HepG2 (cell line): Measurements from ENCODE around the gene ZNF195. TPM values are rescaled to one million over a fixed set of nuclear protein-coding genes. Genes with fewer than 3 reads are reported as not detected.

ENCODE experiments used
- AHR ChIP-seq: IDR thresholded peaks from 2 replicates; pipeline ENCODE4 v1.6.1; 2018; ENCODE audit warnings: missing genetic modification reagents, missing compliant biosample characterization
- BCL6 ChIP-seq: IDR thresholded peaks from 2 replicates; pipeline ENCODE4 v1.6.1; 2016; ENCODE audit warnings: missing genetic modification reagents, missing compliant biosample characterization
- MYNN ChIP-seq: sonication (generic); formaldehyde crosslinking; IDR thresholded peaks from 2 replicates; pipeline ENCODE4 v1.4.0; 2020; ENCODE audit warnings: mild to moderate bottlenecking, low read depth, missing genetic modification reagents
- PRMT3 ChIP-seq: sonication (generic); formaldehyde crosslinking; IDR thresholded peaks from 2 replicates; pipeline ENCODE4 v1.8.1; 2022; ENCODE audit warnings: low read depth, mild to moderate bottlenecking, moderate library complexity, missing genetic modification reagents, borderline replicate concordance
- RORA ChIP-seq: sonication (generic); formaldehyde crosslinking; IDR thresholded peaks from 2 replicates; pipeline ENCODE4 v1.5.0; 2020; ENCODE audit warnings: mild to moderate bottlenecking, missing genetic modification reagents, moderate library complexity
- ZMYM2 ChIP-seq: sonication (generic); formaldehyde crosslinking; IDR thresholded peaks from 2 replicates; pipeline ENCODE4 v1.8.0; 2022; ENCODE audit warnings: mild to moderate bottlenecking, missing genetic modification reagents
- ZNF17 ChIP-seq: sonication (generic); formaldehyde crosslinking; IDR thresholded peaks from 2 replicates; pipeline ENCODE4 v1.5.0; 2020; ENCODE audit warnings: mild to moderate bottlenecking, missing genetic modification reagents
- ZNF335 ChIP-seq: sonication (generic); formaldehyde crosslinking; IDR thresholded peaks from 2 replicates; pipeline ENCODE4 v1.4.0; 2020; ENCODE audit warnings: missing genetic modification reagents
- ZNF430 ChIP-seq: sonication (generic); formaldehyde crosslinking; IDR thresholded peaks from 2 replicates; pipeline ENCODE4 v1.9.0; 2021; ENCODE audit warnings: mild to moderate bottlenecking, missing genetic modification reagents
- ZNF510 ChIP-seq: sonication (generic); formaldehyde crosslinking; IDR thresholded peaks from 2 replicates; pipeline ENCODE4 v1.4.0; 2020; ENCODE audit warnings: low read depth, mild to moderate bottlenecking, missing genetic modification reagents
- ZNF660 ChIP-seq: sonication (generic); formaldehyde crosslinking; IDR thresholded peaks from 2 replicates; pipeline ENCODE4 v1.5.1; 2020; ENCODE audit warnings: mild to moderate bottlenecking, low read depth, missing genetic modification reagents, borderline replicate concordance
- ZSCAN12 ChIP-seq: sonication (generic); formaldehyde crosslinking; IDR thresholded peaks from 2 replicates; pipeline ENCODE4 v1.9.0; 2021; ENCODE audit warnings: mild to moderate bottlenecking, missing genetic modification reagents
- polyA plus RNA-seq, 8 experiments: library from polyadenylated mRNA; depleted of rRNA in 3 of 8; stranded (reverse) in 7 of 8; unstranded in 1 of 8; fragments of >200 nt; fragmentation: Illumina TruSeq in 4 of 8; extraction: Trizol in 4 of 8; gene quantifications; 2 replicates each; pipeline versions ENCODE4 v1.2.1 to v1.2.3, GENCODE V29; 2011 to 2016; ENCODE audit warnings: low read depth in 4 of 8, missing spikeins in 1 of 8, mixed read lengths in 1 of 8; ENCODE audit not compliant: insufficient read depth in 1 of 8
- total RNA-seq, 5 experiments: library from RNA; depleted of rRNA; stranded (reverse); fragments of >200 nt; fragmentation: Illumina TruSeq; extraction: Trizol; gene quantifications; 2 replicates each; pipeline ENCODE4 v1.2.3, GENCODE V29; 2016; ENCODE audit warnings: low read depth in 1 of 5
- TF ChIP-seq, protein P1 (sequence below): sonication (generic); formaldehyde crosslinking; IDR thresholded peaks from 2 replicates; pipeline ENCODE4 v1.4.0; 2020; ENCODE audit warnings: mild to moderate bottlenecking, missing genetic modification reagents
- TF ChIP-seq, protein P2 (sequence below): sonication (generic); formaldehyde crosslinking; IDR thresholded peaks from 2 replicates; pipeline ENCODE4 v1.4.0; 2020; ENCODE audit warnings: mild to moderate bottlenecking, missing genetic modification reagents
- TF ChIP-seq, protein P3 (sequence below): sonication (generic); formaldehyde crosslinking; IDR thresholded peaks from 2 replicates; pipeline ENCODE4 v1.5.0; 2020; ENCODE audit warnings: missing genetic modification reagents

The ZNF195 gene
- total and polyA plus RNA-seq, 2 of the 13 experiments (the other 11 are each of a cell fraction or from before 2014, with no cell fraction given), result 17.3 to 31.4 TPM

DNA sequence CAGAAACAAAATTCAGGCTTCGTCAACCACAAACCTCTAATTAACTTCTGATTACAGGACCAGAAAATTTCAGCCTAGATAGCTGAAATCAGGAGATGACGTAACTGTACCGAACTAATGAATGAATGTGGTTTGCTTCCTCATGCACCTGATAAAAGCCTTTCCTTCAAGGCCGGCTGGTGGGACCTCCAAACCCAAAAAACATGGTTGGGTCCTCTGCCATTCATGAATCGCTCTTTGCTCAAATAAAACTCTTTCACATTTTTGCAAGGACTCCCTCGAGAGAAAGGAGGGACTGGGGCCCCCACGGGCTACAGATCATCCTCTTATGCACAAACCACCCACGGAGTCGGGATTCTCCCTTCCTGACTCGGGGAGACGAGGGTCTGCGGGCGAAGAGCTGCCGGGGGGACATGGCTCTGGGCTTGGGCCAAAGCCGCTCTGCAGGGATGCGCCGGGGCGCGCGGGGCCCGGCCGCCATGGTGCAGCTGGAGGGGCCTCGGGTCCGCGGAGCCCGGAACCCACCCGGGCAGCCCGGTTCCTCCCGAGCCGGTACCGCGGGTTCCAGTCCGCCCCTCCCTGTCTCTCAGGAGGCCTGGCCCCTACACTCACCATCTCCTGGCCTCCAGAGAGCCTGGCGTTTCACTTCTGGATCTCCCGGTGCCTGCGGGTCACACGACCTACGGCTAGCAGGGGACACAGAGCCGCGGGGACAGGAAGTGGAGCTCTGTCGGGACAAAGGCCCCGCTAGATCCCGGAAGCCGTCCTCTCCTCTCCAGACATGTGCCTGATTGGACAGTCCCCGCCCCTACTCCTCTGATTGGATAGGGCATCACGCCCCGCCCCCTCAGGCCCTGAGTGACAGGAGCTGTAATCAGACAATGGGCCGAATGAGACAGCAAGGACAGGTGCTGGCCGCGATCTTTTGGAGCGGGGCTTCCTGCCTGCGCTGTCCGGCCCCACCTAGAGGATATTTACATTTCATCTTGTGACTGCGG, at the start of gene ZNF195 (continued):
- TF ChIP-seq, protein P1, sequence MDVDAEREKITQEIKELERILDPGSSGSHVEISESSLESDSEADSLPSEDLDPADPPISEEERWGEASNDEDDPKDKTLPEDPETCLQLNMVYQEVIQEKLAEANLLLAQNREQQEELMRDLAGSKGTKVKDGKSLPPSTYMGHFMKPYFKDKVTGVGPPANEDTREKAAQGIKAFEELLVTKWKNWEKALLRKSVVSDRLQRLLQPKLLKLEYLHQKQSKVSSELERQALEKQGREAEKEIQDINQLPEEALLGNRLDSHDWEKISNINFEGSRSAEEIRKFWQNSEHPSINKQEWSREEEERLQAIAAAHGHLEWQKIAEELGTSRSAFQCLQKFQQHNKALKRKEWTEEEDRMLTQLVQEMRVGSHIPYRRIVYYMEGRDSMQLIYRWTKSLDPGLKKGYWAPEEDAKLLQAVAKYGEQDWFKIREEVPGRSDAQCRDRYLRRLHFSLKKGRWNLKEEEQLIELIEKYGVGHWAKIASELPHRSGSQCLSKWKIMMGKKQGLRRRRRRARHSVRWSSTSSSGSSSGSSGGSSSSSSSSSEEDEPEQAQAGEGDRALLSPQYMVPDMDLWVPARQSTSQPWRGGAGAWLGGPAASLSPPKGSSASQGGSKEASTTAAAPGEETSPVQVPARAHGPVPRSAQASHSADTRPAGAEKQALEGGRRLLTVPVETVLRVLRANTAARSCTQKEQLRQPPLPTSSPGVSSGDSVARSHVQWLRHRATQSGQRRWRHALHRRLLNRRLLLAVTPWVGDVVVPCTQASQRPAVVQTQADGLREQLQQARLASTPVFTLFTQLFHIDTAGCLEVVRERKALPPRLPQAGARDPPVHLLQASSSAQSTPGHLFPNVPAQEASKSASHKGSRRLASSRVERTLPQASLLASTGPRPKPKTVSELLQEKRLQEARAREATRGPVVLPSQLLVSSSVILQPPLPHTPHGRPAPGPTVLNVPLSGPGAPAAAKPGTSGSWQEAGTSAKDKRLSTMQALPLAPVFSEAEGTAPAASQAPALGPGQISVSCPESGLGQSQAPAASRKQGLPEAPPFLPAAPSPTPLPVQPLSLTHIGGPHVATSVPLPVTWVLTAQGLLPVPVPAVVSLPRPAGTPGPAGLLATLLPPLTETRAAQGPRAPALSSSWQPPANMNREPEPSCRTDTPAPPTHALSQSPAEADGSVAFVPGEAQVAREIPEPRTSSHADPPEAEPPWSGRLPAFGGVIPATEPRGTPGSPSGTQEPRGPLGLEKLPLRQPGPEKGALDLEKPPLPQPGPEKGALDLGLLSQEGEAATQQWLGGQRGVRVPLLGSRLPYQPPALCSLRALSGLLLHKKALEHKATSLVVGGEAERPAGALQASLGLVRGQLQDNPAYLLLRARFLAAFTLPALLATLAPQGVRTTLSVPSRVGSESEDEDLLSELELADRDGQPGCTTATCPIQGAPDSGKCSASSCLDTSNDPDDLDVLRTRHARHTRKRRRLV, result no peak
- TF ChIP-seq BCL6 (no peak), ZNF430 (CRISPR knock-in tag) (no peak; the same call in 1 of the 2 replicates), ZNF510 (0 out of 2 replicates have a peak, but pooled peaks have one; percentile 3), AHR (CRISPR knock-in tag) (no peak), PRMT3 (CRISPR knock-in tag) (no peak), ZNF335 (no peak; the same call in 1 of the 2 replicates), ZSCAN12 (CRISPR knock-in tag) (no peak), MYNN (no peak), ZNF17 (no peak), ZNF660 (CRISPR knock-in tag) (no peak), ZMYM2 (CRISPR knock-in tag) (no peak), RORA (CRISPR knock-in tag) (no peak)
- TF ChIP-seq, protein P2, sequence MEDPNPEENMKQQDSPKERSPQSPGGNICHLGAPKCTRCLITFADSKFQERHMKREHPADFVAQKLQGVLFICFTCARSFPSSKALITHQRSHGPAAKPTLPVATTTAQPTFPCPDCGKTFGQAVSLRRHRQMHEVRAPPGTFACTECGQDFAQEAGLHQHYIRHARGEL, result no peak
- TF ChIP-seq, protein P3, sequence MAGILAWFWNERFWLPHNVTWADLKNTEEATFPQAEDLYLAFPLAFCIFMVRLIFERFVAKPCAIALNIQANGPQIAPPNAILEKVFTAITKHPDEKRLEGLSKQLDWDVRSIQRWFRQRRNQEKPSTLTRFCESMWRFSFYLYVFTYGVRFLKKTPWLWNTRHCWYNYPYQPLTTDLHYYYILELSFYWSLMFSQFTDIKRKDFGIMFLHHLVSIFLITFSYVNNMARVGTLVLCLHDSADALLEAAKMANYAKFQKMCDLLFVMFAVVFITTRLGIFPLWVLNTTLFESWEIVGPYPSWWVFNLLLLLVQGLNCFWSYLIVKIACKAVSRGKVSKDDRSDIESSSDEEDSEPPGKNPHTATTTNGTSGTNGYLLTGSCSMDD (CRISPR knock-in tag), result no peak
